GM21390 (cell line): Measurements from ENCODE around the gene TRDMT1.

Experiments
- ATAC-seq: cut with Tn5 transposase; IDR thresholded peaks from one replicate; pipeline ENCODE4 v1.9.1; 2021; ENCODE audit not compliant: unreplicated experiment

The TRDMT1 gene

GRCh38 chr10:17179002-17179401 is 22.5 kb downstream of the TRDMT1 start:
- ATAC-seq: no peak

- ATAC-seq: no peak
Observed at GRCh38 chr10:17178006-17178405, 23.5 kb downstream of the TRDMT1 start.

- no peak for ATAC-seq
Observed at GRCh38 chr10:17177014-17177413, 24.5 kb downstream of the TRDMT1 start.

GRCh38 chr10:17176091-17176490 is 25.4 kb downstream of the TRDMT1 start:
- no peak for ATAC-seq

- ATAC-seq: no peak
Observed at GRCh38 chr10:17175551-17175950, 25.9 kb downstream of the TRDMT1 start.

- no peak for ATAC-seq
Observed at GRCh38 chr10:17174626-17175025, 26.8 kb downstream of the TRDMT1 start.

GRCh38 chr10:17171141-17171641 is 30.3 kb downstream of the TRDMT1 start:
- ATAC-seq: no peak

GRCh38 chr10:17169803-17170202 is 31.7 kb downstream of the TRDMT1 start:
- no peak for ATAC-seq

- no peak for ATAC-seq
Observed at GRCh38 chr10:17166699-17167098, 34.8 kb downstream of the TRDMT1 start.

GRCh38 chr10:17162828-17163227 is 38.6 kb downstream of the TRDMT1 start:
- no peak for ATAC-seq

- ATAC-seq: no peak
Observed at GRCh38 chr10:17161775-17162174, 39.7 kb downstream of the TRDMT1 start.

GRCh38 chr10:17157024-17157423 is 44.4 kb downstream of the TRDMT1 start:
- ATAC-seq: no peak

GRCh38 chr10:17155826-17156225 is 45.6 kb downstream of the TRDMT1 start:
- ATAC-seq: no peak

- ATAC-seq: no peak
Observed at GRCh38 chr10:17154116-17154515, 47.4 kb downstream of the TRDMT1 start.

GRCh38 chr10:17153321-17153720 is 48.2 kb downstream of the TRDMT1 start:
- no peak for ATAC-seq

GRCh38 chr10:17151716-17152115 is 49.8 kb downstream of the TRDMT1 start:
- ATAC-seq: no peak

GRCh38 chr10:17147884-17148489 is 53.5 kb downstream of the TRDMT1 start:
- ATAC-seq: no peak

- no peak for ATAC-seq
Observed at GRCh38 chr10:17146892-17147291, 54.6 kb downstream of the TRDMT1 start.

- ATAC-seq: no peak
Observed at GRCh38 chr10:17145239-17145638, 56.2 kb downstream of the TRDMT1 start.

GRCh38 chr10:17144757-17145156 is 56.7 kb downstream of the TRDMT1 start:
- ATAC-seq: peak; percentile 73

- no peak for ATAC-seq
Observed at GRCh38 chr10:17144032-17144431, 57.4 kb downstream of the TRDMT1 start.

GRCh38 chr10:17143055-17143690 is 58.3 kb downstream of the TRDMT1 start:
- ATAC-seq: no peak
